H9 (cell line): Measurements from ENCODE around the gene POLQ. TPM values are rescaled to one million over a fixed set of nuclear protein-coding genes. Genes with fewer than 3 reads are reported as not detected.

Experiments used
- DNase-seq: peaks from one replicate; pipeline ENCODE4 v3.0.0-alpha.2; 2017
- H2AFZ ChIP-seq: one replicate; pipeline ENCODE4 v1.6.1; 2013; ENCODE audit warnings: mild to moderate bottlenecking, low read length, control low read depth, moderate library complexity
- H2AK5ac ChIP-seq: 2 replicates; pipeline ENCODE4 v1.6.1; 2013; ENCODE audit warnings: low read length, control low read depth, mixed read lengths; ENCODE audit not compliant: insufficient read length
- H2BK120ac ChIP-seq: one replicate; pipeline ENCODE4 v1.6.1; 2013; ENCODE audit warnings: low read depth, mild to moderate bottlenecking, low read length, control low read depth, inconsistent platforms; ENCODE audit not compliant: poor library complexity, severe bottlenecking
- H2BK12ac ChIP-seq: 2 replicates; pipeline ENCODE4 v1.6.1; 2013; ENCODE audit warnings: low read length, control low read depth, mixed read lengths, low read depth; ENCODE audit not compliant: insufficient read length
- H2BK15ac ChIP-seq: 2 replicates; pipeline ENCODE4 v1.6.1; 2013; ENCODE audit warnings: low read depth, low read length, control low read depth
- H2BK20ac ChIP-seq: one replicate; pipeline ENCODE4 v1.6.1; 2013; ENCODE audit warnings: low read depth, mild to moderate bottlenecking, low read length, control low read depth, inconsistent platforms; ENCODE audit not compliant: poor library complexity, severe bottlenecking
- H2BK5ac ChIP-seq: 2 replicates; pipeline ENCODE4 v1.6.1; 2013; ENCODE audit warnings: low read length, control low read depth, mixed read lengths; ENCODE audit not compliant: insufficient read length
- H3K14ac ChIP-seq: 2 replicates; pipeline ENCODE4 v1.6.1; 2013; ENCODE audit warnings: low read length, control low read depth; ENCODE audit not compliant: insufficient read depth
- H3K18ac ChIP-seq: 2 replicates; pipeline ENCODE4 v1.6.1; 2013; ENCODE audit warnings: low read depth, mild to moderate bottlenecking, mixed read lengths, low read length, control low read depth; ENCODE audit not compliant: insufficient read length
- H3K23ac ChIP-seq: 2 replicates; pipeline ENCODE4 v1.6.1; 2013; ENCODE audit warnings: low read length, control low read depth, mixed read lengths, low read depth; ENCODE audit not compliant: insufficient read length
- H3K23me2 ChIP-seq: 2 replicates; pipeline ENCODE4 v1.6.1; 2013; ENCODE audit warnings: low read depth, mild to moderate bottlenecking, mixed read lengths, low read length, control low read depth; ENCODE audit not compliant: insufficient read length, poor library complexity, severe bottlenecking
- H3K27ac ChIP-seq: 2 replicates; pipeline ENCODE4 v1.5.1; 2013; ENCODE audit warnings: low read length, control low read depth, mixed read lengths, low read depth; ENCODE audit not compliant: insufficient read length
- H3K27me3 ChIP-seq: 2 replicates; pipeline ENCODE4 v1.6.1; 2013; ENCODE audit warnings: low read length, control low read depth, inconsistent platforms; ENCODE audit not compliant: insufficient read depth
- H3K4ac ChIP-seq: 2 replicates; pipeline ENCODE4 v1.6.1; 2013; ENCODE audit warnings: low read depth, mild to moderate bottlenecking, control low read depth, inconsistent platforms, low read length, moderate library complexity
- H3K4me1 ChIP-seq: 2 replicates; pipeline ENCODE4 v1.6.1; 2013; ENCODE audit warnings: low read length, control low read depth, inconsistent platforms; ENCODE audit not compliant: insufficient read depth
- H3K4me2 ChIP-seq: 2 replicates; pipeline ENCODE4 v1.6.1; 2013; ENCODE audit warnings: low read length, control low read depth, mixed read lengths; ENCODE audit not compliant: insufficient read length, insufficient read depth
- H3K56ac ChIP-seq: 2 replicates; pipeline ENCODE4 v1.6.1; 2013; ENCODE audit warnings: low read depth, mild to moderate bottlenecking, mixed read lengths, low read length, control low read depth; ENCODE audit not compliant: insufficient read length
- H3K79me1 ChIP-seq: 2 replicates; pipeline ENCODE4 v1.6.1; 2013; ENCODE audit warnings: low read depth, mild to moderate bottlenecking, moderate library complexity, low read length, control low read depth, inconsistent platforms; ENCODE audit not compliant: insufficient read depth, poor library complexity, severe bottlenecking
- H3K79me2 ChIP-seq: 2 replicates; pipeline ENCODE4 v1.6.1; 2013; ENCODE audit warnings: low read length, control low read depth, inconsistent platforms; ENCODE audit not compliant: insufficient read depth
- H3K9ac ChIP-seq: 2 replicates; pipeline ENCODE4 v1.6.1; 2013; ENCODE audit warnings: low read length, control low read depth, mixed read lengths; ENCODE audit not compliant: insufficient read length; ENCODE audit errors: extremely low read depth
- H3K9me3 ChIP-seq: one replicate; pipeline ENCODE4 v1.6.1; 2013; ENCODE audit warnings: low read depth, low read length, inconsistent platforms; ENCODE audit not compliant: control insufficient read depth
- H3T11ph ChIP-seq: one replicate; pipeline ENCODE4 v1.6.1; 2013; ENCODE audit warnings: mild to moderate bottlenecking, low read length, control low read depth, inconsistent platforms
- H4K20me1 ChIP-seq: one replicate; pipeline ENCODE4 v1.6.1; 2013; ENCODE audit not compliant: control insufficient read depth, insufficient read length, insufficient read depth
- H4K5ac ChIP-seq: 2 replicates; pipeline ENCODE4 v1.6.1; 2013; ENCODE audit warnings: low read depth, mild to moderate bottlenecking, mixed read lengths, low read length, control low read depth; ENCODE audit not compliant: insufficient read length
- H4K8ac ChIP-seq: replicated peaks from 2 replicates; pipeline ENCODE4 v1.6.1; 2013; ENCODE audit warnings: low read length, control low read depth, mixed read lengths, low read depth; ENCODE audit not compliant: insufficient read length
- H4K91ac ChIP-seq: 2 replicates; pipeline ENCODE4 v1.6.1; 2013; ENCODE audit warnings: low read depth, mild to moderate bottlenecking, moderate library complexity, mixed read lengths, low read length, control low read depth; ENCODE audit not compliant: insufficient read length
- H3K27ac Mint-ChIP-seq, 3 experiments: 2 replicates in 2 of 3; 3 replicates in 1 of 3; pipeline ENCODE4 v1.8.0; 2020 to 2021; ENCODE audit warnings: mixed read lengths in 3 of 3, mild to moderate bottlenecking in 1 of 3, moderate library complexity in 1 of 3
- H3K27me3 Mint-ChIP-seq: 2 replicates; pipeline ENCODE4 v1.8.0; 2021; ENCODE audit warnings: low read depth, mild to moderate bottlenecking, moderate library complexity, mixed read lengths
- H3K36me3 Mint-ChIP-seq, 3 experiments: 2 replicates in 2 of 3; 3 replicates in 1 of 3; pipeline ENCODE4 v1.8.0; 2020 to 2021; ENCODE audit warnings: low read depth in 3 of 3, mixed read lengths in 3 of 3; ENCODE audit not compliant: insufficient read depth in 1 of 3
- H3K4me1 Mint-ChIP-seq, 2 experiments: 2 replicates each; pipeline ENCODE4 v1.8.0; 2020; ENCODE audit warnings: mixed read lengths in 2 of 2
- H3K4me3 Mint-ChIP-seq, 2 experiments: 2 replicates in 1 of 2; 3 replicates in 1 of 2; pipeline ENCODE4 v1.8.0; 2020 to 2021; ENCODE audit warnings: mild to moderate bottlenecking in 2 of 2, mixed read lengths in 2 of 2, moderate library complexity in 1 of 2
- H3K9me3 Mint-ChIP-seq, 2 experiments: 2 replicates in 1 of 2; 3 replicates in 1 of 2; pipeline ENCODE4 v1.8.0; 2020; ENCODE audit warnings: mild to moderate bottlenecking in 2 of 2, mixed read lengths in 2 of 2, moderate library complexity in 1 of 2
- total RNA-seq: library from RNA; stranded (reverse); gene quantifications from 2 replicates; pipeline ENCODE4 v1.2.1, GENCODE V29; 2021
- TF ChIP-seq, protein P1 (sequence below): fragments of 200-600 bp; sonication (generic); conservative IDR thresholded peaks from 3 replicates; pipeline ENCODE4 v1.8.0; 2021; ENCODE audit warnings: antibody characterized with exemption, mild to moderate bottlenecking

Gene POLQ
- total RNA-seq, 1 experiment from 2014 or later: 15.4 TPM

DNA sequence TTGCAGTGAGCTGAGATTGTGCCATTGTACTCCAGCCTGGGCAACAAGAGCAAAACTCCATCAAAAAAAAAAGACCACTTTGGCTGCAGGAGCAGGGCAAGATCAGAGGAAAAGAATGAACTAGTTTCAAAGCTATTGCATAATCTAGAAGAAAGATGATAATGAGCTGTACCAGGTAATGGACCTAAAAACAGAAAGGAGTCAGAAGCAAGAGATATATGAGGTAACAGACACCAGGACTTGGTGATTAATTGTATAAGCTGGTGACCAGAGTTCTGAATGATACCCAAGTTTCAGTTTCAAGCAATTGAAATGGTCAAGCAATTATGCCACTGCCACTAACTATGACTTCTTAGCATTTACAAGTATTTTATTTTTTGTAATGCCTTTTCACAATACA lies 2.9 kb downstream of the POLQ start:
- no peaks in the 10 kb centered on the region for H3K27me3 Mint-ChIP-seq
- no peak for DNase-seq
- no peak overlapping the region for H2BK20ac ChIP-seq

More for the DNA sequence above, 2.9 kb downstream of the POLQ start:
- no peak overlapping the region for H3K27ac Mint-ChIP-seq
- Histone ChIP-seq H2BK15ac (no peak overlapping the region), H3K4me2 (no peak overlapping the region), H4K8ac (no peak overlapping the region), H4K5ac (no peak overlapping the region), H2AK5ac (no peak overlapping the region), H3K79me2 (peaks cover 5% of the 10 kb centered on the region; the same call in 1 of the 2 replicates), H4K20me1 (no peaks in the 10 kb centered on the region), H3K4me1 (no peaks in the 10 kb centered on the region), H3K9ac (no peak overlapping the region), H3K56ac (no peak overlapping the region), H2BK12ac (no peak overlapping the region), H3K23ac (no peak overlapping the region), H3K79me1 (no peaks in the 10 kb centered on the region), H2AFZ (no peak overlapping the region), H3K9me3 (no peaks in the 10 kb centered on the region), H3T11ph (no peak overlapping the region), H3K18ac (no peak overlapping the region), H4K91ac (no peak overlapping the region), H3K4ac (no peak overlapping the region), H2BK120ac (no peak overlapping the region), H3K27ac (no peak overlapping the region), H2BK5ac (no peak overlapping the region), H3K27me3 (no peaks in the 10 kb centered on the region), H3K23me2 (peaks cover 15% of the 10 kb centered on the region), H3K14ac (no peak overlapping the region)
- H3K4me1 Mint-ChIP-seq: peaks cover 11 to 15% of the 10 kb centered on the region in 2 experiments; a peak in 3 of 4 replicates
- H3K4me3 Mint-ChIP-seq: no peak overlapping the region
- no peaks in the 10 kb centered on the region for H3K9me3 Mint-ChIP-seq
- TF ChIP-seq, protein P1, sequence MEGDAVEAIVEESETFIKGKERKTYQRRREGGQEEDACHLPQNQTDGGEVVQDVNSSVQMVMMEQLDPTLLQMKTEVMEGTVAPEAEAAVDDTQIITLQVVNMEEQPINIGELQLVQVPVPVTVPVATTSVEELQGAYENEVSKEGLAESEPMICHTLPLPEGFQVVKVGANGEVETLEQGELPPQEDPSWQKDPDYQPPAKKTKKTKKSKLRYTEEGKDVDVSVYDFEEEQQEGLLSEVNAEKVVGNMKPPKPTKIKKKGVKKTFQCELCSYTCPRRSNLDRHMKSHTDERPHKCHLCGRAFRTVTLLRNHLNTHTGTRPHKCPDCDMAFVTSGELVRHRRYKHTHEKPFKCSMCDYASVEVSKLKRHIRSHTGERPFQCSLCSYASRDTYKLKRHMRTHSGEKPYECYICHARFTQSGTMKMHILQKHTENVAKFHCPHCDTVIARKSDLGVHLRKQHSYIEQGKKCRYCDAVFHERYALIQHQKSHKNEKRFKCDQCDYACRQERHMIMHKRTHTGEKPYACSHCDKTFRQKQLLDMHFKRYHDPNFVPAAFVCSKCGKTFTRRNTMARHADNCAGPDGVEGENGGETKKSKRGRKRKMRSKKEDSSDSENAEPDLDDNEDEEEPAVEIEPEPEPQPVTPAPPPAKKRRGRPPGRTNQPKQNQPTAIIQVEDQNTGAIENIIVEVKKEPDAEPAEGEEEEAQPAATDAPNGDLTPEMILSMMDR: no peak
- peaks cover 18 to 51% (median 47%) of the 10 kb centered on the region in 3 experiments for H3K36me3 Mint-ChIP-seq
